Ishikawa (cell line): Measurements from ENCODE around the gene STEAP4.

ENCODE experiments used
- CEBPB ChIP-seq: IDR thresholded peaks from 2 replicates; pipeline ENCODE4 v1.6.1; 2012
- CREB1 ChIP-seq: IDR thresholded peaks from 2 replicates; pipeline ENCODE4 v1.6.1; 2012; ENCODE audit warnings: low read depth
- EGR1 ChIP-seq: IDR thresholded peaks from 2 replicates; pipeline ENCODE4 v1.6.1; 2012
- EP300 ChIP-seq: IDR thresholded peaks from 2 replicates; pipeline ENCODE4 v1.6.1; 2012; ENCODE audit warnings: borderline replicate concordance
- FOXM1 ChIP-seq: IDR thresholded peaks from 2 replicates; pipeline ENCODE4 v1.6.1; 2012; ENCODE audit warnings: low read depth, borderline replicate concordance
- MAX ChIP-seq: IDR thresholded peaks from 2 replicates; pipeline ENCODE4 v1.6.1; 2012
- NFIC ChIP-seq: IDR thresholded peaks from 2 replicates; pipeline ENCODE4 v1.6.1; 2012
- RAD21 ChIP-seq: IDR thresholded peaks from 2 replicates; pipeline ENCODE4 v1.6.1; 2012; ENCODE audit warnings: low read depth
- REST ChIP-seq: IDR thresholded peaks from 2 replicates; pipeline ENCODE4 v1.6.1; 2012; ENCODE audit warnings: low read depth, mild to moderate bottlenecking
- TAF1 ChIP-seq: IDR thresholded peaks from 2 replicates; pipeline ENCODE4 v1.6.1; 2012; ENCODE audit warnings: low read depth, mild to moderate bottlenecking
- TCF12 ChIP-seq: IDR thresholded peaks from 2 replicates; pipeline ENCODE4 v1.6.1; 2012; ENCODE audit warnings: low read depth
- TEAD4 ChIP-seq: IDR thresholded peaks from 2 replicates; pipeline ENCODE4 v1.6.1; 2012
- YY1 ChIP-seq: IDR thresholded peaks from 2 replicates; pipeline ENCODE4 v1.6.1; 2012; ENCODE audit warnings: low read depth
- ZBTB7A ChIP-seq: IDR thresholded peaks from 2 replicates; pipeline ENCODE4 v1.6.1; 2012; ENCODE audit warnings: low read depth
- TF ChIP-seq, protein P1 (sequence below): IDR thresholded peaks from 2 replicates; pipeline ENCODE4 v1.6.1; 2012

Gene STEAP4

GRCh38 chr7:88267421-88267820 is 39.3 kb downstream of the STEAP4 start:
- TF ChIP-seq FOXM1 (no peak), NFIC (no peak), EGR1 (no peak), CEBPB (no peak), TCF12 (no peak), TEAD4 (no peak), ZBTB7A (no peak), RAD21 (no peak), CREB1 (no peak), MAX (no peak), TAF1 (no peak), EP300 (no peak), YY1 (no peak), REST (no peak)
- TF ChIP-seq, protein P1, sequence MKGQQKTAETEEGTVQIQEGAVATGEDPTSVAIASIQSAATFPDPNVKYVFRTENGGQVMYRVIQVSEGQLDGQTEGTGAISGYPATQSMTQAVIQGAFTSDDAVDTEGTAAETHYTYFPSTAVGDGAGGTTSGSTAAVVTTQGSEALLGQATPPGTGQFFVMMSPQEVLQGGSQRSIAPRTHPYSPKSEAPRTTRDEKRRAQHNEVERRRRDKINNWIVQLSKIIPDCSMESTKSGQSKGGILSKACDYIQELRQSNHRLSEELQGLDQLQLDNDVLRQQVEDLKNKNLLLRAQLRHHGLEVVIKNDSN, result no peak

GRCh38 chr7:88262562-88262961 is 44.1 kb downstream of the STEAP4 start:
- TF ChIP-seq TAF1 (no peak), CREB1 (no peak), TEAD4 (no peak), TCF12 (no peak), REST (no peak), CEBPB (no peak), MAX (no peak), YY1 (no peak), NFIC (no peak), RAD21 (no peak), EP300 (no peak), EGR1 (no peak), ZBTB7A (no peak), FOXM1 (no peak)
- TF ChIP-seq, protein P1, result no peak

DNA sequence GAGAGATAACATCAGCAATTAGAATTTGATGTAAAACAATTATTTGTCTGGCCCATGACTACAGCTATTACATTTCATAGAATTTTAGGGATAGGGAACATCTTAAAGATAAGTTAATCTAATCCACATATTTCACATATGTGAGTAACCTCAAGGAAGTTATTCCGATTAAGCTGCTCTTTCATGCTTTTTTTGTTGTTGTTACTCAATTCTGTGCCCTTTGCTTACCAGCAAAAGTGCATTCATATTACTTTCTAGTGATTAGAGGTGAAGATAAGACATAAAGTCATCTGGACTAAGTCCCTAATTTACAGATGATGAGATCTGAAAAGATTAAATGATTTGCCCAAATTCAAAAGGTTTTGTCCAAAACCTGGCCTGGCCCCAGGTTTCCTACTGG is 46.0 kb downstream of the STEAP4 start:
- TF ChIP-seq FOXM1, result no peak
- no peak for TF ChIP-seq RAD21
- no peak for TF ChIP-seq TAF1

- TF ChIP-seq TCF12 (no peak), EGR1 (no peak), MAX (no peak), TAF1 (no peak), REST (no peak)
Observed at GRCh38 chr7:88259656-88260380, 46.9 kb downstream of the STEAP4 start.
